WI38 (cell line): Measurements from ENCODE around the gene PPRC1.

Experiments
- H3K4me3 ChIP-seq: 2 replicates; pipeline ENCODE4 v1.5.1; 2011; ENCODE audit warnings: low read depth, mild to moderate bottlenecking, control low read depth, low read length
- TF ChIP-seq, protein P1 (sequence below): IDR thresholded peaks from 2 replicates; pipeline ENCODE4 v1.5.1; 2012; ENCODE audit warnings: low read depth, mild to moderate bottlenecking, control low read depth, low read length

Gene PPRC1, protein sequence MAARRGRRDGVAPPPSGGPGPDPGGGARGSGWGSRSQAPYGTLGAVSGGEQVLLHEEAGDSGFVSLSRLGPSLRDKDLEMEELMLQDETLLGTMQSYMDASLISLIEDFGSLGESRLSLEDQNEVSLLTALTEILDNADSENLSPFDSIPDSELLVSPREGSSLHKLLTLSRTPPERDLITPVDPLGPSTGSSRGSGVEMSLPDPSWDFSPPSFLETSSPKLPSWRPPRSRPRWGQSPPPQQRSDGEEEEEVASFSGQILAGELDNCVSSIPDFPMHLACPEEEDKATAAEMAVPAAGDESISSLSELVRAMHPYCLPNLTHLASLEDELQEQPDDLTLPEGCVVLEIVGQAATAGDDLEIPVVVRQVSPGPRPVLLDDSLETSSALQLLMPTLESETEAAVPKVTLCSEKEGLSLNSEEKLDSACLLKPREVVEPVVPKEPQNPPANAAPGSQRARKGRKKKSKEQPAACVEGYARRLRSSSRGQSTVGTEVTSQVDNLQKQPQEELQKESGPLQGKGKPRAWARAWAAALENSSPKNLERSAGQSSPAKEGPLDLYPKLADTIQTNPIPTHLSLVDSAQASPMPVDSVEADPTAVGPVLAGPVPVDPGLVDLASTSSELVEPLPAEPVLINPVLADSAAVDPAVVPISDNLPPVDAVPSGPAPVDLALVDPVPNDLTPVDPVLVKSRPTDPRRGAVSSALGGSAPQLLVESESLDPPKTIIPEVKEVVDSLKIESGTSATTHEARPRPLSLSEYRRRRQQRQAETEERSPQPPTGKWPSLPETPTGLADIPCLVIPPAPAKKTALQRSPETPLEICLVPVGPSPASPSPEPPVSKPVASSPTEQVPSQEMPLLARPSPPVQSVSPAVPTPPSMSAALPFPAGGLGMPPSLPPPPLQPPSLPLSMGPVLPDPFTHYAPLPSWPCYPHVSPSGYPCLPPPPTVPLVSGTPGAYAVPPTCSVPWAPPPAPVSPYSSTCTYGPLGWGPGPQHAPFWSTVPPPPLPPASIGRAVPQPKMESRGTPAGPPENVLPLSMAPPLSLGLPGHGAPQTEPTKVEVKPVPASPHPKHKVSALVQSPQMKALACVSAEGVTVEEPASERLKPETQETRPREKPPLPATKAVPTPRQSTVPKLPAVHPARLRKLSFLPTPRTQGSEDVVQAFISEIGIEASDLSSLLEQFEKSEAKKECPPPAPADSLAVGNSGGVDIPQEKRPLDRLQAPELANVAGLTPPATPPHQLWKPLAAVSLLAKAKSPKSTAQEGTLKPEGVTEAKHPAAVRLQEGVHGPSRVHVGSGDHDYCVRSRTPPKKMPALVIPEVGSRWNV (N-terminal part only)

DNA sequence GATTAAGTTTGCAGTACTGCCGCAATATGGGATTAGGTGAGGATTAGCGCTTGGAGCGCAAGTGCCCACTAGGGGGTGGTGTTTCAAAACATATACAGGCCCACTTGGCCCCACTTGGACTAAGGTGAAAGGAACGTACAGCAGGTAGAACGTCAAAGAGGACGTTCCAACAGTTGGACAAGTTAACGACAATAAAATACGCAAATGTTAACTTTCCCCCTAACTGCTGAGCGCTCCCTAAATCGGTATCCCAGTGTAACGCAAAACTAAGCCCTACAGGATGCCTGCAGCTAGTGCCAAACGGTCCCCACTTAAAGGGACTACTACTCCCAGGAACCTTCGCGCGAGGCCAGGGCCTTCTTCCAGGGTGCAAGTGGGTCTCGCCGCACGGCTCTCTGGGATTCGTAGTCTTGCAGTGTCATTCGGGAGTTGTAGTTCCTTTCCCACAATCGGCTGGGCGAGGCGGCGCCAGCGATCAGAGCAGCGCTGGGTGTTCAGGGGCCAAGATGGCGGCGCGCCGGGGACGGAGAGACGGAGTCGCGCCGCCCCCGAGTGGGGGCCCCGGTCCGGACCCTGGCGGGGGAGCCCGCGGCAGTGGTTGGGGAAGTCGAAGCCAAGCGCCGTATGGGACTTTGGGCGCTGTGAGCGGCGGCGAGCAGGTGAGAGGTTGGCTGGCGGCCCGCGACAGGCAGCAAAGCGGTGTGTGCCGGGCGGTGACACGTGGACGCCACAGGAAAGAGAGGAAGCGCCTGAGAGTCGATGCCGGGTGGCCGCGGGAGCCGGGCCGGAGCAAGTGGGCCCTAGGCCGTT lies at the start of gene PPRC1:
TSS of gene PPRC1 (plus strand) at position 478 of the 810 bp plus-strand sequence. CDS start at position 507, 29 bp downstream.
- TF ChIP-seq, protein P1, sequence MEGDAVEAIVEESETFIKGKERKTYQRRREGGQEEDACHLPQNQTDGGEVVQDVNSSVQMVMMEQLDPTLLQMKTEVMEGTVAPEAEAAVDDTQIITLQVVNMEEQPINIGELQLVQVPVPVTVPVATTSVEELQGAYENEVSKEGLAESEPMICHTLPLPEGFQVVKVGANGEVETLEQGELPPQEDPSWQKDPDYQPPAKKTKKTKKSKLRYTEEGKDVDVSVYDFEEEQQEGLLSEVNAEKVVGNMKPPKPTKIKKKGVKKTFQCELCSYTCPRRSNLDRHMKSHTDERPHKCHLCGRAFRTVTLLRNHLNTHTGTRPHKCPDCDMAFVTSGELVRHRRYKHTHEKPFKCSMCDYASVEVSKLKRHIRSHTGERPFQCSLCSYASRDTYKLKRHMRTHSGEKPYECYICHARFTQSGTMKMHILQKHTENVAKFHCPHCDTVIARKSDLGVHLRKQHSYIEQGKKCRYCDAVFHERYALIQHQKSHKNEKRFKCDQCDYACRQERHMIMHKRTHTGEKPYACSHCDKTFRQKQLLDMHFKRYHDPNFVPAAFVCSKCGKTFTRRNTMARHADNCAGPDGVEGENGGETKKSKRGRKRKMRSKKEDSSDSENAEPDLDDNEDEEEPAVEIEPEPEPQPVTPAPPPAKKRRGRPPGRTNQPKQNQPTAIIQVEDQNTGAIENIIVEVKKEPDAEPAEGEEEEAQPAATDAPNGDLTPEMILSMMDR = peak; percentile 75
- peak within 1 kb of the TSS; percentile 82 for H3K4me3 ChIP-seq

DNA sequence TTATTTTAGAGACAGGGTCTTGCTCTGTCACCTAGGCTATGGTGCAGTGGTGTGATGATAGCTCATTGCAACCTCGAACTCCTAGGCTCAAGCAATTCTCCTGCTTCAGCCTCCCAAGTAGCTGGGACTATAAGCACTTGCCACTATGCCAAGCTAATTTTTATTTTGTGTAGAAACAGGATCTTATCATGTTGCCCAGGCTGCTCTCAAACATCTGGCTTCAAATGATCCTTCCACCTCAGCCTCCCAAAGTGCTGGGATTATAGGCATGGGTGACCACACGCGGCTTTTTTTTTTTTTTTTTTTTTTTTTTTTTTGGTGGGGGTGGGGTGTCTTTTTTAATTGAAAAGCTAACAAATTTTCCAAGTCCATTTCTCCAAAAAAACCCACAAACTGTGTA lies 49.3 kb upstream of the PPRC1 start:
- no peak overlapping the region for H3K4me3 ChIP-seq
- TF ChIP-seq, protein P1 = no peak

DNA sequence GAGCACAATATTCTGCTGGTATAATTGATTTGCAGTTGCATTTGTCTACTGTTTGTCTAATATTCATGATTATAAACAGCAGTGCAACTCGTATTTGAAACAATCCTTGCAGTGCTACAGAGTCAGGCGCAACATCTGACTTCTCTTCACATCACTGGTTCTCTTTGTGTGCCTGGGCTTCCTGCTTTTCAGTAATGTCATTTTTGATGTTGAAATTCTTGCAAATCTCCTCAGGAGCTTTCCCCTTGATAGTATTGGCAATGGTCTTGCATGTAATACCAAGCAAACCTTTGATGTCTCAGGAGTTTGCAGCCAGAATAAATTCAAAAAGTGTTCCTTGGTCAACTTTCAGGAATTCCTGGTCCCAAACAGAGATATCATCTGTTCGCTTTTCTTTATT lies 47.5 kb upstream of the PPRC1 start:
- TF ChIP-seq, protein P1 = no peak
- H3K4me3 ChIP-seq = no peak overlapping the region

DNA sequence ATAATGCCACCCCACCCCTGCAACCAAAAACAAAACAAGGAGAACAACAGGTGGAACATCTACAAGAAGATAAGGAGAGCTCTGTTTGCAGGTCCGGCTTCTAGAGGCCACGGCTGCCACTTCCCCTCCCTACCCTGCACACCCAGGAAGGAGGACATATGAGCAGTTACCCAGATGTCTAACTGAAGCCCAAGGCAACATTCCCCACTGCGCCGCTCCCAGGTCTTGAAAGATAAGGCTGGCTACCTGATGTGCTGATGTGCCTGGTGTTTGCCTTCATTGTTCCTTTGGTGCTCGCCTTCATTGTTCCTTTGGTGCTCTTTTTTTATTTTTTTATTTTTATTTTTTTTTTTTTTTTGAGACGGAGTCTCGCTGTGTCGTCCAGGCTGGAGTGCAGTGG lies 46.6 kb upstream of the PPRC1 start:
- TF ChIP-seq, protein P1 = no peak
- no peak overlapping the region for H3K4me3 ChIP-seq

DNA sequence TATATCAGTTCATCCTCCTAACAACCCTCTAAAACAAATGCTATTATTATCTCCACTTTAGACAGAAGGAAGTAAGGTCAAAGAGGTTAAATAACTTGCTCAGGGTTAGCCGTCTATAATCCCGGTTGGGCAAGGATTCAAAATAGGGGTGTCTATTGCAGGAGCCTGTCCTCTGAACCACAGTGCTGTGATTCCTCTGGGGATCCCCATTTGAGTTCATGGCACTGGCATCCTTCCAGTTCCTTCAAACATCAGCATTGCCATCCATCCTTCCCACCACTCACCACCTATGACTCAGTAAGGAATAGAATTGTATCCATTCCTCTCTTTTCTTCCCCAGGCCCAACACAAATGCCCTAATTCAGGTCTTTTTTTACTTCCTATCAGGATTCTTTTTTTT lies 42.1 kb upstream of the PPRC1 start:
- TF ChIP-seq, protein P1 = no peak
- H3K4me3 ChIP-seq = no peak overlapping the region

DNA sequence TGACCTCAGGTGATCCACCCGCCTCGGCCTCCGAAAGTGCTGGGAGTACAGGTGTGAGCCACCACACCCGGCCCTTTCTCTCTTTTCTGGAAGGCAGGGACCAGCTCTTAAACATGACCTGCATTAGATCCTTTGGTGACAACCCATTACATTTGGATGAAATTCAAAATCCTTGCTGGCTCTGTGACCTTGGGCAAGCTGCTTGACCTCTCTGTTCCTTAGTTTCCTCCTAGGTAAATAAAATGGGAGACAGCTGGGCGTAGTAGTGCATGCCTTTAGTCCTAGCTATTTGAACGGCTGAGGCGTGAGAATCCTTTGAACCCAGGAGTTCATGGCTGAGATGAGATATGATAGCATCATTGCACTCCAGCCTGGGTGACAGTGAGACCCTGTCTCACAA lies 36.4 kb upstream of the PPRC1 start:
- TF ChIP-seq, protein P1 = no peak
- H3K4me3 ChIP-seq = no peak overlapping the region
